Neural progenitor cell (in vitro differentiated cells): ENCODE measurements around the gene MANF. TPM values are rescaled to one million over a fixed set of nuclear protein-coding genes. Genes with fewer than 3 reads are reported as not detected.

Experiments used
- DNase-seq: peaks from one replicate; pipeline ENCODE4 v3.0.0-alpha.2; 2016; ENCODE audit warnings: low spot score
- H2AFZ ChIP-seq: fragments of 200-600 bp; sonication (generic); replicated peaks from 2 replicates; pipeline ENCODE4 v1.6.1; 2016; ENCODE audit warnings: antibody characterized with exemption
- H3F3A ChIP-seq: fragments of 200-600 bp; sonication (generic); 2 replicates; pipeline ENCODE4 v1.6.1; 2016; ENCODE audit warnings: antibody characterized with exemption, low read depth
- H3K27ac ChIP-seq: fragments of 200-600 bp; sonication (generic); 2 replicates; pipeline ENCODE4 v1.5.1; 2016; ENCODE audit warnings: mild to moderate bottlenecking
- H3K27me3 ChIP-seq: fragments of 200-600 bp; sonication (generic); 2 replicates; pipeline ENCODE4 v1.6.1; 2016; ENCODE audit warnings: mild to moderate bottlenecking, moderate library complexity
- H3K36me3 ChIP-seq: fragments of 200-600 bp; sonication (generic); 2 replicates; pipeline ENCODE4 v1.5.1; 2016
- H3K4me1 ChIP-seq: fragments of 200-600 bp; sonication (generic); 2 replicates; pipeline ENCODE4 v1.6.1; 2016; ENCODE audit warnings: mixed run types
- H3K4me2 ChIP-seq: fragments of 200-600 bp; sonication (generic); 2 replicates; pipeline ENCODE4 v1.6.1; 2016
- H3K4me3 ChIP-seq: fragments of 200-600 bp; sonication (generic); 2 replicates; pipeline ENCODE4 v1.5.1; 2016
- H3K79me2 ChIP-seq: fragments of 200-600 bp; sonication (generic); 2 replicates; pipeline ENCODE4 v1.6.1; 2016; ENCODE audit warnings: low read depth
- H3K9ac ChIP-seq: fragments of 200-600 bp; sonication (generic); 2 replicates; pipeline ENCODE4 v1.6.1; 2016
- H3K9me3 ChIP-seq: fragments of 200-600 bp; sonication (generic); 2 replicates; pipeline ENCODE4 v1.5.1; 2016; ENCODE audit warnings: low read depth
- H4K20me1 ChIP-seq: fragments of 200-600 bp; sonication (generic); 2 replicates; pipeline ENCODE4 v1.6.1; 2016; ENCODE audit warnings: low read depth
- H3K27ac Mint-ChIP-seq: 3 replicates; pipeline ENCODE4 v1.8.0; 2021; ENCODE audit warnings: mixed read lengths
- H3K27me3 Mint-ChIP-seq: 2 replicates; pipeline ENCODE4 v1.8.0; 2022; ENCODE audit warnings: low read depth, mild to moderate bottlenecking, inconsistent platforms, moderate library complexity, mixed read lengths; ENCODE audit not compliant: insufficient read depth
- H3K36me3 Mint-ChIP-seq: 3 replicates; pipeline ENCODE4 v1.8.0; 2021; ENCODE audit warnings: mixed read lengths
- H3K4me1 Mint-ChIP-seq: 3 replicates; pipeline ENCODE4 v1.8.0; 2021; ENCODE audit warnings: mixed read lengths
- H3K4me3 Mint-ChIP-seq: 3 replicates; pipeline ENCODE4 v1.8.0; 2021; ENCODE audit warnings: mild to moderate bottlenecking, moderate library complexity, mixed read lengths
- H3K9me3 Mint-ChIP-seq: 3 replicates; pipeline ENCODE4 v1.8.0; 2020; ENCODE audit warnings: mixed read lengths
- CTCF ChIP-seq: fragments of 200-600 bp; sonication (generic); IDR thresholded peaks from 2 replicates; pipeline ENCODE4 v1.5.1; 2017; ENCODE audit warnings: antibody characterized with exemption, mild to moderate bottlenecking
- EZH2 ChIP-seq: fragments of 200-600 bp; sonication (generic); IDR thresholded peaks from 2 replicates; pipeline ENCODE4 v1.6.1; 2017; ENCODE audit warnings: antibody characterized with exemption, mild to moderate bottlenecking, moderate library complexity
- EZH2phosphoT487 ChIP-seq: fragments of 200-600 bp; sonication (generic); IDR thresholded peaks from 2 replicates; pipeline ENCODE4 v1.6.1; 2017; ENCODE audit warnings: antibody characterized with exemption
- total RNA-seq: library from RNA; depleted of rRNA; stranded (reverse); fragments of >200 nt; gene quantifications from 2 replicates; pipeline ENCODE4 v1.2.3, GENCODE V29; 2015; ENCODE audit warnings: low replicate concordance

Gene MANF
- total RNA-seq, 1 donor from 2014 or later, result 68.9 TPM

GRCh38 chr3:51354172-51354571 lies 30.9 kb upstream of the MANF start:
- Mint-ChIP-seq H3K36me3 (peaks cover 7% of the 10 kb centered on the region), H3K4me3 (no peak overlapping the region), H3K9me3 (no peaks in the 10 kb centered on the region), H3K27me3 (peaks cover 3% of the 10 kb centered on the region), H3K27ac (no peak overlapping the region), H3K4me1 (no peaks in the 10 kb centered on the region)
- Histone ChIP-seq H2AFZ (no peak overlapping the region), H3K4me2 (no peak overlapping the region), H3K27ac (no peak overlapping the region), H3K9me3 (no peaks in the 10 kb centered on the region), H3K9ac (no peak overlapping the region), H4K20me1 (no peaks in the 10 kb centered on the region), H3K36me3 (no peaks in the 10 kb centered on the region), H3K4me1 (peaks cover 4% of the 10 kb centered on the region), H3K27me3 (no peaks in the 10 kb centered on the region), H3K4me3 (no peak overlapping the region), H3F3A (no peaks in the 10 kb centered on the region), H3K79me2 (no peaks in the 10 kb centered on the region)
- TF ChIP-seq CTCF (no peak), EZH2phosphoT487 (no peak), EZH2 (no peak)
- no peak for DNase-seq

GRCh38 chr3:51354731-51355615 lies 30.1 kb upstream of the MANF start:
- no peaks in the 10 kb centered on the region for H3F3A ChIP-seq
- peak; percentile 41 for DNase-seq
- no peaks in the 10 kb centered on the region for H3K79me2 ChIP-seq
- H3K27me3 ChIP-seq, result no peaks in the 10 kb centered on the region
- peaks cover 4% of the 10 kb centered on the region for H3K4me1 ChIP-seq
- Mint-ChIP-seq H3K27ac (no peak overlapping the region), H3K9me3 (no peaks in the 10 kb centered on the region), H3K36me3 (peaks cover 5% of the 10 kb centered on the region), H3K4me3 (no peak overlapping the region), H3K4me1 (peaks cover 4% of the 10 kb centered on the region), H3K27me3 (peaks cover 2% of the 10 kb centered on the region)
- no peaks in the 10 kb centered on the region for H4K20me1 ChIP-seq
- H3K9me3 ChIP-seq, result no peaks in the 10 kb centered on the region
- H2AFZ ChIP-seq, result no peak overlapping the region
- no peak for TF ChIP-seq EZH2
- no peak overlapping the region for H3K4me3 ChIP-seq
- H3K27ac ChIP-seq, result no peak overlapping the region
- no peak overlapping the region for H3K9ac ChIP-seq
- no peaks in the 10 kb centered on the region for H3K36me3 ChIP-seq
- H3K4me2 ChIP-seq, result no peak overlapping the region

- Histone ChIP-seq H3F3A (no peaks in the 10 kb centered on the region), H3K9ac (no peak overlapping the region), H2AFZ (no peak overlapping the region), H3K4me1 (peaks cover 4% of the 10 kb centered on the region), H3K79me2 (no peaks in the 10 kb centered on the region), H3K9me3 (no peaks in the 10 kb centered on the region), H3K27me3 (no peaks in the 10 kb centered on the region), H3K27ac (no peak overlapping the region), H3K4me2 (no peak overlapping the region), H3K4me3 (no peak overlapping the region), H4K20me1 (no peaks in the 10 kb centered on the region), H3K36me3 (no peaks in the 10 kb centered on the region)
- H3K4me1 Mint-ChIP-seq, result peaks cover 4% of the 10 kb centered on the region
- no peak for DNase-seq
- no peak overlapping the region for H3K4me3 Mint-ChIP-seq
- peaks cover 2% of the 10 kb centered on the region for H3K27me3 Mint-ChIP-seq
- H3K36me3 Mint-ChIP-seq, result peaks cover 5% of the 10 kb centered on the region
- H3K9me3 Mint-ChIP-seq, result no peaks in the 10 kb centered on the region
- H3K27ac Mint-ChIP-seq, result no peak overlapping the region
- TF ChIP-seq CTCF (no peak), EZH2phosphoT487 (no peak), EZH2 (no peak)
Observed at GRCh38 chr3:51355891-51356578, 29.1 kb upstream of the MANF start.
